Endothelial cell (in vitro differentiated cells): ENCODE data around the gene CHRM3. TPM values are rescaled to one million over a fixed set of nuclear protein-coding genes. Genes with fewer than 3 reads are reported as not detected.

Source experiments
- DNase-seq: peaks from one replicate; pipeline ENCODE4 v3.0.0; 2021; ENCODE audit warnings: low spot score
- H3K27ac Mint-ChIP-seq: one replicate; pipeline ENCODE4 v1.8.0; 2021; ENCODE audit warnings: mixed read lengths, inconsistent platforms; ENCODE audit not compliant: unreplicated experiment
- H3K27me3 Mint-ChIP-seq: one replicate; pipeline ENCODE4 v1.8.0; 2021; ENCODE audit warnings: mild to moderate bottlenecking, moderate library complexity, mixed read lengths, inconsistent platforms; ENCODE audit not compliant: unreplicated experiment
- H3K36me3 Mint-ChIP-seq: one replicate; pipeline ENCODE4 v1.8.0; 2021; ENCODE audit warnings: mild to moderate bottlenecking, low read depth, mixed read lengths, inconsistent platforms; ENCODE audit not compliant: unreplicated experiment
- H3K4me1 Mint-ChIP-seq: one replicate; pipeline ENCODE4 v1.8.0; 2021; ENCODE audit warnings: mild to moderate bottlenecking, mixed read lengths, inconsistent platforms; ENCODE audit not compliant: unreplicated experiment
- H3K4me3 Mint-ChIP-seq: one replicate; pipeline ENCODE4 v1.8.0; 2021; ENCODE audit warnings: mild to moderate bottlenecking, mixed read lengths, inconsistent platforms; ENCODE audit not compliant: unreplicated experiment
- H3K9me3 Mint-ChIP-seq: one replicate; pipeline ENCODE4 v1.8.0; 2021; ENCODE audit warnings: mixed read lengths, inconsistent platforms; ENCODE audit not compliant: unreplicated experiment
- CTCF ChIP-seq: fragments of 200-600 bp; sonication (generic); IDR thresholded peaks from one replicate; pipeline ENCODE4 v1.5.0; 2021; ENCODE audit warnings: antibody characterized with exemption; ENCODE audit not compliant: unreplicated experiment
- total RNA-seq: library from RNA; stranded (reverse); fragmentation: NEBNext Ultra II Directional; extraction: Animal tissue kit (Norgen Biotek cat#: 25700); gene quantifications from one replicate; pipeline ENCODE4 v1.2.1, GENCODE V29; 2021; ENCODE audit not compliant: unreplicated experiment

CHRM3 gene
- total RNA-seq, 1 donor from 2014 or later = 41.7 TPM

- Mint-ChIP-seq H3K27ac (no peak overlapping the region), H3K4me3 (no peak overlapping the region), H3K9me3 (no peaks in the 10 kb centered on the region), H3K27me3 (no peaks in the 10 kb centered on the region), H3K4me1 (peaks cover 14% of the 10 kb centered on the region), H3K36me3 (no peaks in the 10 kb centered on the region)
- no peak for DNase-seq
- TF ChIP-seq CTCF = no peak
These were observed 41.8 kb downstream of the CHRM3 start for GRCh38 chr1:239428120-239428710.

GRCh38 chr1:239429163-239429562 lies 42.8 kb downstream of the CHRM3 start:
- no peak for DNase-seq
- no peak for TF ChIP-seq CTCF
- H3K27ac Mint-ChIP-seq = no peak overlapping the region
- H3K27me3 Mint-ChIP-seq = no peaks in the 10 kb centered on the region
- H3K36me3 Mint-ChIP-seq = no peaks in the 10 kb centered on the region
- no peaks in the 10 kb centered on the region for H3K9me3 Mint-ChIP-seq
- peaks cover 19% of the 10 kb centered on the region for H3K4me1 Mint-ChIP-seq
- no peak overlapping the region for H3K4me3 Mint-ChIP-seq

- peaks cover 11% of the 10 kb centered on the region for H3K4me1 Mint-ChIP-seq
- no peak for TF ChIP-seq CTCF
- DNase-seq = no peak
- no peaks in the 10 kb centered on the region for H3K9me3 Mint-ChIP-seq
- H3K27me3 Mint-ChIP-seq = peaks cover 1% of the 10 kb centered on the region
- H3K27ac Mint-ChIP-seq = no peak overlapping the region
- H3K4me3 Mint-ChIP-seq = no peak overlapping the region
- H3K36me3 Mint-ChIP-seq = no peaks in the 10 kb centered on the region
These were observed 45.9 kb downstream of the CHRM3 start for GRCh38 chr1:239432255-239432654.

- Mint-ChIP-seq H3K36me3 (peaks cover under 1% of the 10 kb centered on the region), H3K4me3 (no peak overlapping the region), H3K9me3 (no peaks in the 10 kb centered on the region), H3K27ac (no peak overlapping the region), H3K4me1 (peaks cover 15% of the 10 kb centered on the region), H3K27me3 (peaks cover 1% of the 10 kb centered on the region)
- TF ChIP-seq CTCF = no peak
- no peak for DNase-seq
These were observed 47.8 kb downstream of the CHRM3 start for GRCh38 chr1:239434181-239434580.
